Left lung (tissue), 10 donors: ENCODE results near the gene NINJ2. TPM values are rescaled to one million over a fixed set of nuclear protein-coding genes. Genes with fewer than 3 reads are reported as not detected.

Source experiments
- ATAC-seq: fragments of 200-7000 bp; cut with Tn5 transposase; one replicate; pipeline ENCODE4 v1.9.1; 2020; ENCODE audit warnings: moderate library complexity
- DNase-seq, 4 donors: peaks; one replicate each; pipeline ENCODE4 v3.0.0-alpha.2; 2013 to 2020
- H3K27ac ChIP-seq, 2 donors: fragments of 200-600 bp; sonication (generic) in 1 of 2; one replicate each; pipeline versions ENCODE4 v1.5.0 to v1.8.0; 2020 to 2021
- H3K27me3 ChIP-seq, 2 donors: fragments of 200-600 bp; sonication (generic) in 1 of 2; one replicate each; pipeline versions ENCODE4 v1.5.0 to v1.8.0; 2020 to 2021
- H3K36me3 ChIP-seq, 2 donors: fragments of 200-600 bp; sonication (generic) in 1 of 2; one replicate each; pipeline versions ENCODE4 v1.5.0 to v1.8.0; 2020 to 2021
- H3K4me1 ChIP-seq, 2 donors: fragments of 200-600 bp; one replicate each; pipeline ENCODE4 v1.8.0; 2021
- H3K4me3 ChIP-seq, 2 donors: fragments of 200-600 bp; sonication (generic) in 1 of 2; one replicate each; pipeline versions ENCODE4 v1.5.0 to v1.8.0; 2020 to 2021; ENCODE audit warnings: mild to moderate bottlenecking in 1 of 2
- H3K9me3 ChIP-seq, 2 donors: fragments of 200-600 bp; sonication (generic) in 1 of 2; one replicate each; pipeline versions ENCODE4 v1.5.0 to v1.8.0; 2020 to 2021
- intact Hi-C, 2 donors: fragments of 100-400 bp; cut with DNase I; formaldehyde crosslinking; loops; one replicate each; pipeline versions ENCODE4 v1.11.2 to v1.14.2; 2022
- polyA plus RNA-seq, 6 donors: library from polyadenylated mRNA; unstranded; fragments of 120-200 nt; gene quantifications; one replicate each; pipeline ENCODE4 v1.2.1, GENCODE V29; 2013; ENCODE audit not compliant: insufficient read length in 6 of 6
- total RNA-seq, 2 donors: library from RNA; stranded (reverse); fragmentation: NEBNext Ultra II Directional; extraction: Animal tissue kit (Norgen Biotek cat#: 25700); gene quantifications; one replicate each; pipeline ENCODE4 v1.2.1, GENCODE V29; 2021
- TF ChIP-seq, protein P1 (sequence below), 2 donors: fragments of 200-600 bp; sonication (generic) in 1 of 2; IDR thresholded peaks; one replicate each; pipeline versions ENCODE4 v1.5.0 to v1.8.0; 2021; ENCODE audit warnings: antibody characterized with exemption in 2 of 2
- donor health status: DM: no; HTN: yes; CAD: no.
- donor health status: DM: no; HTN: no; CAD: no.

Gene NINJ2
- total and polyA plus RNA-seq, 8 donors, result 1.2 to 18.0 (median 2.8) TPM

- Histone ChIP-seq H3K4me1 (peaks cover 35 to 60% of the 10 kb centered on the region in 2 donors), H3K36me3 (peaks cover 0 to 7% of the 10 kb centered on the region in 2 donors), H3K9me3 (no peaks in the 10 kb centered on the region), H3K4me3 (no peak overlapping the region), H3K27ac (peak overlapping the region; percentile 51 to 100), H3K27me3 (no peaks in the 10 kb centered on the region)
- DNase-seq (peak in 1 of 4 donors; percentile 50), ATAC-seq (peak; percentile 2)
- TF ChIP-seq, protein P1, sequence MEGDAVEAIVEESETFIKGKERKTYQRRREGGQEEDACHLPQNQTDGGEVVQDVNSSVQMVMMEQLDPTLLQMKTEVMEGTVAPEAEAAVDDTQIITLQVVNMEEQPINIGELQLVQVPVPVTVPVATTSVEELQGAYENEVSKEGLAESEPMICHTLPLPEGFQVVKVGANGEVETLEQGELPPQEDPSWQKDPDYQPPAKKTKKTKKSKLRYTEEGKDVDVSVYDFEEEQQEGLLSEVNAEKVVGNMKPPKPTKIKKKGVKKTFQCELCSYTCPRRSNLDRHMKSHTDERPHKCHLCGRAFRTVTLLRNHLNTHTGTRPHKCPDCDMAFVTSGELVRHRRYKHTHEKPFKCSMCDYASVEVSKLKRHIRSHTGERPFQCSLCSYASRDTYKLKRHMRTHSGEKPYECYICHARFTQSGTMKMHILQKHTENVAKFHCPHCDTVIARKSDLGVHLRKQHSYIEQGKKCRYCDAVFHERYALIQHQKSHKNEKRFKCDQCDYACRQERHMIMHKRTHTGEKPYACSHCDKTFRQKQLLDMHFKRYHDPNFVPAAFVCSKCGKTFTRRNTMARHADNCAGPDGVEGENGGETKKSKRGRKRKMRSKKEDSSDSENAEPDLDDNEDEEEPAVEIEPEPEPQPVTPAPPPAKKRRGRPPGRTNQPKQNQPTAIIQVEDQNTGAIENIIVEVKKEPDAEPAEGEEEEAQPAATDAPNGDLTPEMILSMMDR (IDR thresholded peaks at IDR 0.05), result no peak
- intact Hi-C loops, result no loop called here
Measured at GRCh38 chr12:645563-646071, 17.6 kb downstream of the NINJ2 start.

DNA sequence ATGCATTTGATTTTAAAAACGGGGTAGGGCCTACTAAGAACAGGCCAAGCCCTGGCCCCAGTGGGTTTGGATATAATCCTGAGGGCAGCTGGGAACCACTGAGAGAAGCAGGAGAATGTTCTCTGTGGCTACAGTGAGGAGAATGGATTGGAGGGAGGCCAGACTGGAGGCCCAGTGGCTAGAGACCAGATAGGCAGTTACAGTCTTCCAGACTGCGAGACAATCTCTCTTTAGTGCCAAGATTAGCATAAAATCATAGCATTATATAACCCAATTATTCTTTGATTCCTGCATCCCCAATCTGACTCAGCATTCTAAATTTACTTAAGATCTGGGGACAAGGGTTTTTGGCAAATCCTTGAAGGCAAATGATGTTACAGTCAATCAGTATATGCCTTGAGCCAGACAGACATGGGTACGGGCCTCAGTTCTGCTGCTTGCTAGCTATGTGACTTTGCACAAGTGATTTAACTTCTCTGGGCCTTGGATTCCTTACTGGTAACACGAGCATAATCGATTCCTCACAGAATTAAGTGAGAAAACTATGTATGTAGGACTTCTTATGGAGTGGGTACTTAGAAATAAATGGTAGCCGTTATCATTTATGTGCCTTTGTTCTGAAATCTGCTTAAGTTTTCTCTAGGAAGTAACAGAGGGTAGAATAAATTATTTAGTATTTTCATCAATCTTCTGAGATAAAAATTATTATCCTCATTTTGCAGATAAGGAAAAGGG, 18.3 kb downstream of the NINJ2 start:
- ATAC-seq, result no peak
- intact Hi-C loops, result no loop called here
- Histone ChIP-seq H3K4me1 (peaks cover 38 to 66% of the 10 kb centered on the region in 2 donors), H3K27me3 (no peaks in the 10 kb centered on the region), H3K27ac (peak overlapping the region; percentile 99 to 100), H3K9me3 (no peaks in the 10 kb centered on the region), H3K36me3 (peaks cover 0 to 7% of the 10 kb centered on the region in 2 donors), H3K4me3 (peak overlapping the region in 1 of 2 donors; percentile 59)
- TF ChIP-seq, protein P1 (IDR thresholded peaks at IDR 0.05), result no peak
- DNase-seq, result no peak

- peaks cover 41 to 73% of the 10 kb centered on the region in 2 donors for H3K4me1 ChIP-seq
- ATAC-seq (no peak), DNase-seq (no peak)
- peak overlapping the region; percentile 99 to 100 for H3K27ac ChIP-seq
- H3K9me3 ChIP-seq, result no peaks in the 10 kb centered on the region
- H3K4me3 ChIP-seq, result peak overlapping the region in 1 of 2 donors; percentile 59
- intact Hi-C loops, result no loop called here
- peaks cover 0 to 7% of the 10 kb centered on the region in 2 donors for H3K36me3 ChIP-seq
- TF ChIP-seq, protein P1 (IDR thresholded peaks at IDR 0.05), result no peak
- H3K27me3 ChIP-seq, result no peaks in the 10 kb centered on the region
Measured at GRCh38 chr12:644303-644639, 19.0 kb downstream of the NINJ2 start.

DNA sequence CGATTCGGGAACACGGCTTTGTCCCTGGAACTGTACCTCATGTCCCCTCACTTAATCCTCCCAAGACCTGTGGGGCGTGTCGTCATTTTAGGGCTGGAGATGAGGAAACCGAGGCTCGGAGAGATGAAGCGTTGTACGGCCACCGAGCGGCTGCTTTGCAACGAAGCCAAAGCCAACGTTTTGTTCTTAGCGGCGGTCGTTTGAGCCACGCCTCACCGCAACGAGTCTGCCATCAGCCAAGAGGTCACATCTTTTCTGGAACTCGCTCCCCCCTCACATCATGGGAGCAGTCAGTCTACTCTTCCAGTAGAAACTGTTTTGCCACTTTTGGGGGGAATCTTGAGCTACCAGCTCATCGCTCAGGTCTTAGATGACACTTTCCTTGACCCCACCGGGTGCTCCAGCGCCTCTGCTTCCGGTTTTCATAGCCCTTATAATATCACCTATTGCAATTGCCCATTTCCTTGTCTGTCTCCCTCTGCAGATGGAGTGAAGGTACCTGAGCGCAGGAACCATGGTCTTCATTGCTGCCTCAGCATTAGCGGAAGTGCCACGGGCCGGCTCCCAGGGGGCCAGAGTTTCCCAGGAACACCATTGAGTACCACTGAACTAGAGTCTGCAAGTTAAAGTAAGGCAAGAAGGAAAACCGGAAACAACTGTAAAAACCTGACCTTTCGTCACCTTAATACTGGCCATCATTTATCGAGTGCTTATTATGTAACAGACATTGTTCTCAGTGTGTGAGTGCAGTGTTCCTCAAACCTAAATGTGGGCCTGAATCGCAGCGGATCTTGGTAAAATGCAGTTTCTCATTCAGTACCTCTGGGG, 19.6 kb downstream of the NINJ2 start:
- intact Hi-C loops, result no loop called here
- Histone ChIP-seq H3K4me1 (peaks cover 43 to 79% of the 10 kb centered on the region in 2 donors), H3K4me3 (peak overlapping the region; percentile 59 to 66), H3K36me3 (peaks cover 0 to 7% of the 10 kb centered on the region in 2 donors), H3K9me3 (no peaks in the 10 kb centered on the region), H3K27ac (peak overlapping the region; percentile 99 to 100), H3K27me3 (no peaks in the 10 kb centered on the region)
- TF ChIP-seq, protein P1 (IDR thresholded peaks at IDR 0.05), result no peak
- ATAC-seq (peak; percentile 0), DNase-seq (peak in 2 of 4 donors; percentile 54 to 80)
